B cell (primary cell): ENCODE results near the gene FAM53C. TPM values are rescaled to one million over a fixed set of nuclear protein-coding genes. Genes with fewer than 3 reads are reported as not detected.

Experiments
- ATAC-seq: fragments of 200-7000 bp; cut with Tn5 transposase; one replicate; pipeline ENCODE4 v1.10.0; 2021; ENCODE audit warnings: low read depth, mild to moderate bottlenecking, moderate number of reproducible peaks, moderate library complexity
- CTCF ChIA-PET: fragments of 350-600 bp; sonication (Branson Sonifier 250); formaldehyde crosslinking; loops from one replicate; lab custom pipeline; 2021; ENCODE audit warnings: antibody characterized with exemption, inconsistent platforms; lab: Charles Lee
- POLR2A ChIA-PET: fragments of 350-600 bp; sonication (Branson Sonifier 250); formaldehyde crosslinking; loops from one replicate; lab custom pipeline; 2021; ENCODE audit warnings: antibody characterized with exemption; lab: Charles Lee
- DNase-seq: peaks from one replicate; pipeline ENCODE4 v3.0.0; 2013
- H2AFZ ChIP-seq: 2 replicates; pipeline ENCODE4 v1.6.1; 2012; ENCODE audit warnings: mild to moderate bottlenecking, low read depth, low read length; ENCODE audit not compliant: insufficient read depth, poor library complexity, severe bottlenecking
- H3K27ac ChIP-seq, 2 donors: 1 replicate in 1 of 2; 2 replicates in 1 of 2; pipeline ENCODE4 v1.5.1; 2012 to 2013; ENCODE audit warnings: low read length in 2 of 2, mild to moderate bottlenecking in 2 of 2, moderate library complexity in 1 of 2
- H3K27me3 ChIP-seq, 4 experiments: fragments of 200-600 bp in 1 of 4; sonication (generic) in 1 of 4; replicated peaks in 1 of 4; 1 replicate in 2 of 4; 2 replicates in 2 of 4; pipeline versions ENCODE4 v1.6.1 to v1.7.0; 2013 to 2016; ENCODE audit warnings: low read length in 3 of 4, mild to moderate bottlenecking in 2 of 4, mixed read lengths in 1 of 4, moderate library complexity in 1 of 4; ENCODE audit not compliant: insufficient read depth in 4 of 4, control insufficient read depth in 3 of 4; ENCODE audit errors: control extremely low read depth in 1 of 4
- H3K36me3 ChIP-seq, 2 experiments: replicated peaks in 1 of 2; 1 replicate in 1 of 2; 2 replicates in 1 of 2; pipeline versions ENCODE4 v1.6.1 to v1.7.1; 2013; ENCODE audit warnings: low read length in 1 of 2; ENCODE audit not compliant: insufficient read depth in 2 of 2, control insufficient read depth in 1 of 2; ENCODE audit errors: control extremely low read depth in 1 of 2, extremely low read depth in 1 of 2
- H3K4me1 ChIP-seq, 2 donors: fragments of 200-600 bp in 1 of 2; sonication (generic) in 1 of 2; 1 replicate in 1 of 2; 2 replicates in 1 of 2; pipeline versions ENCODE4 v1.5.1 to v1.6.1; 2013 to 2017; ENCODE audit warnings: low read length in 2 of 2; ENCODE audit not compliant: control insufficient read depth in 2 of 2, insufficient read depth in 2 of 2
- H3K4me2 ChIP-seq: replicated peaks from 2 replicates; pipeline ENCODE3; 2012; ENCODE audit warnings: mild to moderate bottlenecking, low read depth, low read length; ENCODE audit not compliant: poor library complexity, severe bottlenecking
- H3K4me3 ChIP-seq, 5 experiments: fragments of 200-600 bp in 1 of 5; sonication (generic) in 1 of 5; 1 replicate in 3 of 5; 2 replicates in 2 of 5; pipeline versions ENCODE4 v1.5.1 to v1.7.0; 2011 to 2016; ENCODE audit warnings: low read length in 4 of 5, mild to moderate bottlenecking in 4 of 5, low read depth in 2 of 5, control low read depth in 1 of 5, moderate library complexity in 1 of 5; ENCODE audit not compliant: insufficient read depth in 1 of 5; ENCODE audit errors: control extremely low read depth in 1 of 5, extremely low read depth in 1 of 5
- H3K79me2 ChIP-seq: fragments of 200-600 bp; sonication (generic); one replicate; pipeline ENCODE4 v1.6.0; 2016; ENCODE audit warnings: low read length; ENCODE audit not compliant: control insufficient read depth, insufficient read depth
- H3K9ac ChIP-seq: fragments of 200-600 bp; sonication (generic); 2 replicates; pipeline ENCODE4 v1.6.1; 2017; ENCODE audit warnings: mild to moderate bottlenecking, low read length, moderate library complexity
- H3K9me3 ChIP-seq, 3 donors: one replicate each; pipeline versions ENCODE4 v1.6.1 to v1.7.1; 2013; ENCODE audit warnings: low read length in 2 of 3; ENCODE audit not compliant: control insufficient read depth in 2 of 3, insufficient read depth in 1 of 3; ENCODE audit errors: control extremely low read depth in 1 of 3
- H4K20me1 ChIP-seq: 2 replicates; pipeline ENCODE4 v1.6.0; 2012; ENCODE audit warnings: mild to moderate bottlenecking, low read length; ENCODE audit not compliant: insufficient read depth, control insufficient read depth, poor library complexity, severe bottlenecking
- H3K27ac Mint-ChIP-seq: one replicate; pipeline ENCODE4 v1.8.0; 2021; ENCODE audit warnings: mixed read lengths
- H3K27me3 Mint-ChIP-seq: one replicate; pipeline ENCODE4 v1.8.0; 2021; ENCODE audit warnings: mixed read lengths
- H3K4me1 Mint-ChIP-seq: one replicate; pipeline ENCODE4 v1.8.0; 2021; ENCODE audit warnings: mixed read lengths
- H3K4me3 Mint-ChIP-seq: one replicate; pipeline ENCODE4 v1.8.0; 2021; ENCODE audit warnings: mixed read lengths
- H3K9me3 Mint-ChIP-seq: one replicate; pipeline ENCODE4 v1.8.0; 2022; ENCODE audit warnings: mixed read lengths; ENCODE audit not compliant: insufficient read depth
- CTCF ChIP-seq: fragments of 200-600 bp; IDR thresholded peaks from one replicate; pipeline ENCODE4 v1.8.0; 2022; ENCODE audit warnings: antibody characterized with exemption, mild to moderate bottlenecking
- EZH2 ChIP-seq: IDR thresholded peaks from 2 replicates; pipeline ENCODE4 v1.6.1; 2012; ENCODE audit warnings: borderline replicate concordance, low read depth, mild to moderate bottlenecking, moderate library complexity, low read length; ENCODE audit not compliant: insufficient read depth, poor library complexity, severe bottlenecking
- WGBS: methylation state at CpG from one replicate; pipeline ENCODE4 v1.1.5; 2013; ENCODE audit warnings: missing lambda C conversion rate; ENCODE audit not compliant: insufficient coverage; 5-methylcytosine and 5-hydroxymethylcytosine counted together
- intact Hi-C: fragments of 100-400 bp; cut with micrococcal nuclease; formaldehyde crosslinking; loops from one replicate; pipeline ENCODE4 v1.10.0; 2022
- polyA plus RNA-seq: library from polyadenylated mRNA; depleted of rRNA; stranded (reverse); fragments of >200 nt; gene quantifications from 2 replicates; pipeline ENCODE4 v1.2.3, GENCODE V29; 2012
- total RNA-seq, 2 donors: library from RNA; stranded (reverse); fragments of 120-200 nt in 1 of 2; gene quantifications; 1 replicate in 1 of 2; 2 replicates in 1 of 2; pipeline versions ENCODE4 v1.2.3 to v1.2.4, GENCODE V29; 2013 to 2022

The FAM53C gene
- total and polyA plus RNA-seq, 2 donors (not counting 1 experiment from before 2014, with no cell fraction given): 29.8 to 44.9 TPM

- Histone ChIP-seq H3K79me2 (peaks cover 17% of the 10 kb centered on the region), H3K4me3 (no peak overlapping the region), H3K27me3 (no peaks in the 10 kb centered on the region), H3K9ac (no peak overlapping the region), H3K4me1 (peaks cover 25 to 37% of the 10 kb centered on the region in 2 donors), H3K27ac (no peak overlapping the region), H2AFZ (no peak overlapping the region), H3K36me3 (no peaks in the 10 kb centered on the region), H3K4me2 (no peak overlapping the region), H3K9me3 (no peaks in the 10 kb centered on the region), H4K20me1 (peaks cover 13% of the 10 kb centered on the region)
- DNase-seq (no peak), ATAC-seq (no peak)
- intact Hi-C loops: loop anchor here (5.0 to 10.0 kb wide), 3 partner anchors 242 to 1840 kb away; partner anchors contain the start of genes CYSTM1, HNRNPA0 and HSPA9
- H3K27me3 Mint-ChIP-seq: no peaks in the 10 kb centered on the region
- no peak overlapping the region for H3K27ac Mint-ChIP-seq
- CTCF ChIA-PET: interaction anchor here (0.6 to 13.4 kb wide), 2 partner anchors 17 to 105 kb away, joined by 3 to 278 read pairs; partner anchors contain the start of gene KDM3B
- peaks cover 32% of the 10 kb centered on the region for H3K4me1 Mint-ChIP-seq
- TF ChIP-seq EZH2: no peak
- no peaks in the 10 kb centered on the region for H3K9me3 Mint-ChIP-seq
- POLR2A ChIA-PET: no interaction called here
- H3K4me3 Mint-ChIP-seq: no peak overlapping the region
- WGBS: 86% methylated on average over 3 of the region's 3 CpGs
Measured at GRCh38 chr5:138334867-138335447, 3.1 kb upstream of the FAM53C start.

GRCh38 chr5:138336952-138337684 is 948 bp upstream of the FAM53C start:
- H3K27me3 ChIP-seq: no peaks in the 10 kb centered on the region
- peaks cover 19% of the 10 kb centered on the region for H4K20me1 ChIP-seq
- H3K4me2 ChIP-seq: peak overlapping the region; percentile 98
- H2AFZ ChIP-seq: peak overlapping the region; percentile 96
- no peaks in the 10 kb centered on the region for H3K9me3 Mint-ChIP-seq
- H3K9ac ChIP-seq: peak overlapping the region; percentile 90
- intact Hi-C loops: loop anchor here (1.0 to 10.0 kb wide), 5 partner anchors 15 to 1838 kb away; partner anchors contain the start of genes BRD8, CYSTM1, ETF1 and HNRNPA0
- TF ChIP-seq CTCF (no peak), EZH2 (no peak)
- peaks cover 25 to 28% of the 10 kb centered on the region in 2 donors for H3K4me1 ChIP-seq
- peak overlapping the region; percentile 96 to 99 for H3K27ac ChIP-seq
- no peaks in the 10 kb centered on the region for H3K27me3 Mint-ChIP-seq
- peaks cover 5 to 10% of the 10 kb centered on the region in 2 experiments for H3K36me3 ChIP-seq
- peak overlapping the region; percentile 100 for H3K27ac Mint-ChIP-seq
- peaks cover 38% of the 10 kb centered on the region for H3K79me2 ChIP-seq
- ChIA-PET POLR2A (interaction anchor here (0.5 to 3.1 kb wide), 8 partner anchors 10 to 583 kb away, joined by 3 to 107 read pairs (median 4); partner anchors contain the start of genes ETF1, HNRNPA0, HSPA9 and KDM3B), CTCF (interaction anchor here (0.6 to 13.4 kb wide), 3 partner anchors 14 to 160 kb away, joined by 3 to 278 read pairs (median 3); partner anchors contain the start of gene KDM3B)
- no peak for DNase-seq
- WGBS: 9% methylated on average over 4 of the region's 13 CpGs
- peak; percentile 15 for ATAC-seq
- H3K4me3 Mint-ChIP-seq: peak overlapping the region; percentile 92
- peaks cover 37% of the 10 kb centered on the region for H3K4me1 Mint-ChIP-seq
- H3K9me3 ChIP-seq: no peaks in the 10 kb centered on the region
- H3K4me3 ChIP-seq: peak overlapping the region; percentile 32 to 90 (median 58)
